Upper lobe of left lung (tissue), 6 donors: ENCODE data around the gene BCAS3. TPM values are rescaled to one million over a fixed set of nuclear protein-coding genes. Genes with fewer than 3 reads are reported as not detected.
"Not testable (repeated sequence)": the region's sequence is repeated elsewhere in the genome, so short reads cannot be mapped to it uniquely, and the experiment has no call there.

Experiments used
- ATAC-seq, 2 donors: fragments of 200-7000 bp; cut with Tn5 transposase; one replicate each; pipeline ENCODE4 v1.9.1; 2022; ENCODE audit warnings: mild to moderate bottlenecking in 2 of 2, moderate library complexity in 2 of 2; ENCODE audit not compliant: low FRiP score in 2 of 2
- DNase-seq, 2 donors: peaks; one replicate each; pipeline ENCODE4 v3.0.0-alpha.2; 2019 to 2020
- H3K27ac ChIP-seq, 4 donors: fragments of 200-600 bp; sonication (generic); one replicate each; pipeline ENCODE4 v1.5.1; 2016 to 2019
- H3K27me3 ChIP-seq, 4 donors: fragments of 200-600 bp; sonication (generic); one replicate each; pipeline ENCODE4 v1.5.1; 2017 to 2019
- H3K36me3 ChIP-seq, 4 donors: fragments of 200-600 bp; sonication (generic); one replicate each; pipeline ENCODE4 v1.5.1; 2016 to 2019
- H3K4me1 ChIP-seq, 4 donors: fragments of 200-600 bp; sonication (generic); one replicate each; pipeline ENCODE4 v1.5.1; 2018 to 2019
- H3K4me3 ChIP-seq, 4 donors: fragments of 200-600 bp; sonication (generic); one replicate each; pipeline ENCODE4 v1.5.1; 2017 to 2019; ENCODE audit warnings: mild to moderate bottlenecking in 2 of 4, moderate library complexity in 1 of 4
- H3K9me3 ChIP-seq, 4 donors: fragments of 200-600 bp; sonication (generic); one replicate each; pipeline ENCODE4 v1.5.1; 2018 to 2019
- EP300 ChIP-seq, 4 donors: sonication (generic); formaldehyde crosslinking; IDR thresholded peaks; one replicate each; pipeline ENCODE4 v1.5.1; 2017; ENCODE audit warnings: antibody characterized with exemption in 4 of 4, control low read depth in 2 of 4
- POLR2A ChIP-seq, 4 donors: fragments of 450-650 bp; IDR thresholded peaks; one replicate each; pipeline ENCODE4 v1.5.1; 2016 to 2017; ENCODE audit warnings: antibody characterized with exemption in 4 of 4, mild to moderate bottlenecking in 2 of 4
- POLR2AphosphoS5 ChIP-seq, 2 donors: sonication (generic); formaldehyde crosslinking; IDR thresholded peaks; one replicate each; pipeline ENCODE4 v1.5.1; 2017; ENCODE audit warnings: antibody characterized with exemption in 2 of 2
- WGBS, 2 donors: methylation state at CpG; one replicate each; pipeline ENCODE4 v1.1.5; 2017 to 2018; 5-methylcytosine and 5-hydroxymethylcytosine counted together
- total RNA-seq, 6 donors: library from RNA; depleted of rRNA in 4 of 6; stranded (reverse); fragments of >200 nt in 4 of 6; gene quantifications; one replicate each; pipeline versions ENCODE4 v1.1.0 to v1.2.1, GENCODE V29; 2016 to 2021
- TF ChIP-seq, protein P1 (sequence below), 6 experiments: fragments of 450-650 bp in 4 of 6; fragments of 200-600 bp in 2 of 6; sonication (generic) in 2 of 6; IDR thresholded peaks; one replicate each; pipeline ENCODE4 v1.5.1; 2016 to 2019; ENCODE audit warnings: antibody characterized with exemption in 6 of 6
- donor health status: DM: no; HTN: no; CAD: no; lungs with moderate emphysema.
- donor health status: DM: no; HTN: yes; CAD: no; lungs with severe emphysema.

Gene BCAS3
- total RNA-seq, 6 donors from 2014 or later: 20.1 to 111 (median 37.0) TPM

DNA sequence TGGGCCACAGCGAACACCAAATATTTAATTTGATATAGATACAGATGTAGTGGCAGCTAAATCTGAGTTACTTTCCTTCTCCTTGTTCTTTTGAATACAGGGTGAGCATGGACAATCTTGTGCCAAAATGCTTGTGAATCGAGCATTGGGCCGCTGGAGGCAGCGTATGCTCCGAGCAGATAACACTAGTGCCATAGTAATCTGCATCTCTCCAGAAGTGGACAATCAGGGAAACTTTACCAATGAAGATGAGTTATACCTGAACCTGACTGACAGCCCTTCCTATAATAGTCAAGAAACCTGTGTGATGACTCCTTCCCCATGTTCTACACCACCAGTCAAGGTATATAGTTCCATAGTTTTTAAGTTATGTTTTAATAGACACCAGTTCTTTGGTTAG, 21.2 kb upstream of the BCAS3 start:
- 92 to 93% methylated on average over 5 of the region's 5 CpGs for WGBS, 2 donors
- Histone ChIP-seq H3K4me1 (no peaks in the 10 kb centered on the region), H3K27ac (no peak overlapping the region), H3K4me3 (no peak overlapping the region), H3K36me3 (peaks cover 0 to 35% (median 13%) of the 10 kb centered on the region in 4 donors), H3K27me3 (no peaks in the 10 kb centered on the region), H3K9me3 (no peaks in the 10 kb centered on the region)
- no peak for ATAC-seq
- TF ChIP-seq POLR2A (IDR thresholded peaks at IDR 0.05) (no peak), POLR2AphosphoS5 (IDR thresholded peaks at IDR 0.05) (no peak), EP300 (IDR thresholded peaks at IDR 0.05) (no peak)
- TF ChIP-seq, protein P1, sequence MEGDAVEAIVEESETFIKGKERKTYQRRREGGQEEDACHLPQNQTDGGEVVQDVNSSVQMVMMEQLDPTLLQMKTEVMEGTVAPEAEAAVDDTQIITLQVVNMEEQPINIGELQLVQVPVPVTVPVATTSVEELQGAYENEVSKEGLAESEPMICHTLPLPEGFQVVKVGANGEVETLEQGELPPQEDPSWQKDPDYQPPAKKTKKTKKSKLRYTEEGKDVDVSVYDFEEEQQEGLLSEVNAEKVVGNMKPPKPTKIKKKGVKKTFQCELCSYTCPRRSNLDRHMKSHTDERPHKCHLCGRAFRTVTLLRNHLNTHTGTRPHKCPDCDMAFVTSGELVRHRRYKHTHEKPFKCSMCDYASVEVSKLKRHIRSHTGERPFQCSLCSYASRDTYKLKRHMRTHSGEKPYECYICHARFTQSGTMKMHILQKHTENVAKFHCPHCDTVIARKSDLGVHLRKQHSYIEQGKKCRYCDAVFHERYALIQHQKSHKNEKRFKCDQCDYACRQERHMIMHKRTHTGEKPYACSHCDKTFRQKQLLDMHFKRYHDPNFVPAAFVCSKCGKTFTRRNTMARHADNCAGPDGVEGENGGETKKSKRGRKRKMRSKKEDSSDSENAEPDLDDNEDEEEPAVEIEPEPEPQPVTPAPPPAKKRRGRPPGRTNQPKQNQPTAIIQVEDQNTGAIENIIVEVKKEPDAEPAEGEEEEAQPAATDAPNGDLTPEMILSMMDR (IDR thresholded peaks at IDR 0.05): no peak
- no peak for DNase-seq

DNA sequence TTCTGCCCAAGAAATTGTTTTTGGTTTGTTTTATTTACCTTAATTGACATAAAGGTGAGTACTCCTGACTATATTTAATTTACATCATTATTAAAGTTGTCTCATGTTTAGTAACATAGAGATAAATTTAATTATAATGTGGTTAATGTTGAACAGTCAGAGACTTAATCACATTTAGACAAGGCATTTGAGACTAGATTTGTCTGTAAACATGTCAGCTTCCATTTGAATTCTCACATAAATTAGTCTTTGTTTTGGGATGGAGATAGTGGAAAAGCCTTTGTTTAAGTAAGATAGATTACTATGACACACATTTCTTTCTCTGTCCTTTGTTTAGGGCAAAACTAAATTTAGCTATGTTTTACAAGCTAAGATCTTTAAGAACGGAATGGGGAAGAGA, 18.5 kb upstream of the BCAS3 start:
- Histone ChIP-seq H3K4me3 (no peak overlapping the region), H3K36me3 (peaks cover 5 to 50% (median 13%) of the 10 kb centered on the region in 4 donors), H3K27me3 (no peaks in the 10 kb centered on the region), H3K4me1 (no peaks in the 10 kb centered on the region), H3K9me3 (no peaks in the 10 kb centered on the region), H3K27ac (no peak overlapping the region)
- DNase-seq (no peak), ATAC-seq (no peak)
- TF ChIP-seq, protein P1 (IDR thresholded peaks at IDR 0.05): no peak
- TF ChIP-seq EP300 (IDR thresholded peaks at IDR 0.05): no peak
- no peak for TF ChIP-seq POLR2AphosphoS5 (IDR thresholded peaks at IDR 0.05)
- no peak for TF ChIP-seq POLR2A (IDR thresholded peaks at IDR 0.05)
- WGBS, 2 donors: 69 to 75% methylated on average over 1 of the region's 1 CpG

DNA sequence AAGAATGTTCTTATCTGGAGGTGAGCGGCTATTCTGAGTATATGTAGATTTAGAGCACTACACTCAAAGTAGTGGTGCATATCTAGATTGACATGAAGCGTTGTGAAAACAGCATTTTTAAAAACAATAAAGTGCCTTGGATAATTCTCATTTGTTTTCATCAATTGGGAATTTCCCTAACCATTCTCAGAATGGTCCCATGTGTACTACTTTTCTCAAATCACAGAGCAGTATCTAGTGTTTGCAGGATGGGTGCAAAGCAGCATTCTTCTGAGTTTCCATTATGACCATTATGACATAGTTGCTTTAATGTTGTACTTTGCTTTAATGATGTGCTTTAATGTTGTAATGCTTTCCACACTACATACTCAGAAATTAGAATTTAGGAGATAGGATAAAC, 16.2 kb upstream of the BCAS3 start:
- Histone ChIP-seq H3K4me1 (no peaks in the 10 kb centered on the region), H3K27ac (no peak overlapping the region), H3K36me3 (peaks cover 5 to 69% (median 24%) of the 10 kb centered on the region in 4 donors), H3K4me3 (no peak overlapping the region), H3K27me3 (no peaks in the 10 kb centered on the region), H3K9me3 (no peaks in the 10 kb centered on the region)
- DNase-seq (no peak), ATAC-seq (no peak)
- TF ChIP-seq, protein P1 (IDR thresholded peaks at IDR 0.05): no peak
- no peak for TF ChIP-seq POLR2AphosphoS5 (IDR thresholded peaks at IDR 0.05)
- TF ChIP-seq EP300 (IDR thresholded peaks at IDR 0.05): no peak
- no peak for TF ChIP-seq POLR2A (IDR thresholded peaks at IDR 0.05)
- 85 to 96% methylated on average over 2 of the region's 2 CpGs for WGBS, 2 donors

DNA sequence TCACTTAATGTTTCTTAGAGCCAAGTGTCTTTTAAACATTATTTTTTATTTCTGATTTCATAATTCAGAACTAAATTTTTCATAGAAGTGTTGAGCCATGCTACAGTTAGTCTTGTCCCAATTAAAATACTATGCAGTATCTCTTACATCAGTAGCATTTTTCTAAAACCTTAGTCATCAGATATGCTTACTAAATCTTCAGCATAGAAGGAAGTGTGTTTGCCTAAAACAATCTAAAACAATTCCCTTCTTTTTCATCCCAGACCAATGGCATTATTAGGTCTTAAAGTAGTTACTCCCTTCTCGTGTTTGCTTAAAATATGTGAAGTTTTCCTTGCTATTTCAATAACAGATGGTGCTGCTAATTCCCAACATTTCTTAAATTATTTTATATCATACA, 13.6 kb upstream of the BCAS3 start:
- Histone ChIP-seq H3K4me3 (no peak overlapping the region), H3K9me3 (no peaks in the 10 kb centered on the region), H3K27ac (no peak overlapping the region), H3K4me1 (no peaks in the 10 kb centered on the region), H3K27me3 (no peaks in the 10 kb centered on the region), H3K36me3 (peaks cover 5 to 45% (median 21%) of the 10 kb centered on the region in 4 donors)
- DNase-seq (no peak), ATAC-seq (no peak)
- TF ChIP-seq, protein P1 (IDR thresholded peaks at IDR 0.05): no peak
- TF ChIP-seq EP300 (IDR thresholded peaks at IDR 0.05) (no peak), POLR2A (IDR thresholded peaks at IDR 0.05) (no peak), POLR2AphosphoS5 (IDR thresholded peaks at IDR 0.05) (no peak)
- 87 to 88% methylated on average over 1 of the region's 1 CpG for WGBS, 2 donors

DNA sequence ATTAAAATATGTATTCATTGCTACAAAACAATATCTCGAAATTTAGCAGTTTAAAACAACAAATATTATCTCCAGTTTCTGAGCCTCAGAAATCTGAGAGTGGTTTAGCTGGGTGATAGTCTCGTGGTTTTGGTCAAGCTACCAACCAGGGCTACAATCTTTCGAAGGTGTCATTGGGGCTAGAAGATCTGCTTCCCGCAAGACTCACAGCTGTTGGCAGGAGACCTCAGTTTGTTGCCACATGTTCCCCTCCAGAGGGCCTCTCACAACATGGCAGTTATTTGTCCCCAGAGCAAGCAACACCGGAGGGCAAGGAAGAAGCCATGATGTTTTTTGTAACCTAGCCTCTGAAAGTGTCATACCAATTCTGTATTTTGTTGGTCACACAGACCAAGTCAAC, 12.0 kb upstream of the BCAS3 start:
- 85 to 88% methylated on average over 5 of the region's 5 CpGs for WGBS, 2 donors
- Histone ChIP-seq H3K4me3 (no peak overlapping the region), H3K36me3 (peaks cover 5 to 37% (median 14%) of the 10 kb centered on the region in 4 donors), H3K27ac (no peak overlapping the region), H3K27me3 (no peaks in the 10 kb centered on the region), H3K9me3 (no peaks in the 10 kb centered on the region), H3K4me1 (no peaks in the 10 kb centered on the region)
- ATAC-seq (no peak), DNase-seq (no peak)
- no peak for TF ChIP-seq POLR2AphosphoS5 (IDR thresholded peaks at IDR 0.05)
- TF ChIP-seq EP300 (IDR thresholded peaks at IDR 0.05): no peak
- no peak for TF ChIP-seq POLR2A (IDR thresholded peaks at IDR 0.05)
- TF ChIP-seq, protein P1 (IDR thresholded peaks at IDR 0.05): no peak

DNA sequence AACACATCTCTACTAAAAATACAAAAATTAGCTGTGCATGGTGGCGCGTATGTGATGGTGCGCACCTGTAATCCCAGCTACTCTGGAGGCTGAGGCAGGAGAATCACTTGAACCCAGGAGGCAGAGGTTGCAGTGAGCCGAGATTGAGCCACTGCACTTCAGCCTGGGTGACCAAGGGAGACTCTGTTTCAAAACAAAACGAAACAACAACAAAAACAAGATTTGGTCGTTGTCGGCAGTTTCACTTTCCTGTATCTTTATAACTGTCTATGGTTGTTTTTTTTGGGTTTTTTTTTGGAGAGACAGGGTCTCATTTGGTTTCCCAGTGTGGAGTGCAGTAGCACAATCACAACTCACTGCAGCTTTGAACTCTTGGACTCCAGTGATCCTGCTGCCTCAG, 8.9 kb upstream of the BCAS3 start:
- not testable (repeated sequence) for H3K9me3 ChIP-seq, H3K4me1 ChIP-seq, DNase-seq, H3K4me3 ChIP-seq, H3K27me3 ChIP-seq, H3K27ac ChIP-seq, ATAC-seq
- peaks cover 0 to 27% (median 11%) of the 10 kb centered on the region in 4 donors for H3K36me3 ChIP-seq
- 86 to 87% methylated on average over 7 of the region's 7 CpGs for WGBS, 2 donors
